AG08395 (cell line): ENCODE measurements around the gene PDSS2.
"Not testable (repeated sequence)": the region's sequence is repeated elsewhere in the genome, so short reads cannot be mapped to it uniquely, and the experiment has no call there.

Experiments
- DNase-seq: peaks from one replicate; pipeline ENCODE4 v3.0.0; 2012; ENCODE audit warnings: mixed read lengths, low spot score

Gene PDSS2

DNA sequence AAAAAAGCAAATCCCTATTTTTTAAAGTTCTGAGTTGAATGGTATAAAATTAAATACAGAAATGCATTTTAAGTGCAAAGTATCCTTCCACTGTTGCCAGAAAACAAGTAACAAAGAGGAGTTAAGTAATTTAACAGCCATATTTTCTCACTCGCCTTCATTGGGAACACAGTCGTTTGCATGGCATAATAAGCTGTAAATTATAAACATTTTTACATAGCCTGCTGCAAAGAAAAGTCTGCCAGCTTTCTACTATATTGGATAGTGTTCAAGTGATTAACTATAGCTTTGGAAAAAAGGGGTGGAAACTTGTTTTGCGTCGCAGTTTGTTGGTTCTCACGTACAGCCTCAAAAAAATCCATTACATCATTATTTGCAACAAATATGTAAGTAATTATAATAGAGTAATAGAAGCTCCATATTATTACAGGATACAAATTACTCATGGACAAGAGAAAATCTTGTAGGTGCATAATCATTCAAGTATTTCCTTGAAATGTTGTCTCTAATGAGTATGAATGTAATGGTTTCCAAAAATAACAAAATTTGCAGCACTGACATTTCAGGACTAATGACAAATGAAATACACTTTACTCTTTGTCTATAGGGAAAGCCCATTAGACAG lies 139.3 kb downstream of the PDSS2 start:
- DNase-seq: peak; percentile 22

DNA sequence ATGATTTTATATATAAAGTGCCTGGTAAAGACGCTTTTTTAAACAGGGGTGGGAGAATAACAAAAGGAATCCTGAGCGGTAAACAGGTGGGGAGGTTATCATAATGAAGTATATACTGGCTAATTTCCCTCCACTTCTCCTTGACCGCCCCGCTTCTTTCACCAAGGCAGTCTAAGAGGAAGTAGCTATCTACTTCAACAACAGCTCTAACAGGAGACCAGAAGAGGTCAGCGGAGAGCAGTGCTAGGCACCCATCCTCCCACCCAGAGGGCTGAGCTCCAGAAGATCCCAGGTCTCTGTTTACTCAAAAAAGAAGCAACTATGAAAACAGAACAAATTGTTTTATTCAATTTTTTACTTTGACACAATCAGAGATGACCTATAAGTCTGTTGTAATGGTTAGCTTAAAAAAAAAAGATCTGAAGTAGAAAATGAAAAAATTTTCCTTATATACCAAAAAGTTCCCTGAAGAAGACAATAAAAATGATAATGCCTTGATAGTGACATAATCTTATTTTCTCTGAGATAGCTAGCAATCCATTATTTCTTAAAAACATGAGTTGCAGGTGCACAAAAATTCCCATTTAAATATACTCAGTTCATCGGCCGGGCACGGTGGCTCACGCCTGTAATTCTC lies 141.1 kb downstream of the PDSS2 start:
- DNase-seq: peak; percentile 71

DNA sequence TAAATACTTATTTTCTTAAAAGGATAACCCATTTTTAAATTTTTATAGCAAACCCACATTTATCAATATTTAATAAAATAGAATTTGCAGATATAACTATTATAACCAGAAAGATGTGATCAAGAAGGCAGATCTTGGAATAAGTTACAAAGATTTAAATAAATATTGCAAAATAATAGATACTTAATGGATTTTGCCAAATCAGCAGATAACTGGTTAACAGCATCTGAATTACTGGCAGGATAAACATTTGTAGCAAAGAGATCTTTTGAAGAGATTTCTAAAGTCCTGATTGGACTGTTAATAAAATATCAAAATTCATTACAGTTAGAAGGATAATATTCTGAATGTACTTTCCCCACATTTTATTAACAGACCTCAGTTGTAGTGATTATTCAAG lies 144.2 kb downstream of the PDSS2 start:
- no peak for DNase-seq

DNA sequence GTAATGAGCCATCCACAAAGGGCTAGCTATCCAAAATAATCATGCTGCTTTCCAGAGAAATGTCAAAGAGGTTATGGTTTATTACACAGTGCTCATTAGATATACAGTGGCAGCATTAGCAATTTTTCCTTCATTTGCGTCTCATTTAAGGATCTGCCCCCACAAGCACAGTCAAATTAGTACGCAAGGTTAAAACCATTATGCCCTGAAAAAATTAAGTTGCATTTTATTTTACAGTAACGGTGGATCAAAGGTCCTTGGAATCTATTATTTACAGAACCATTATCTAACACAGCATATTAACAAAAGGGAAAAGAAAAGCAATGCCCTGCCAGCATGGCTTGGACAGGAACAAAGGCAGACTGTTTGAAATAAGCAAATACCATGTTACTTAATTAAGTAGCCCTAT lies 144.8 kb downstream of the PDSS2 start:
- no peak for DNase-seq

DNA sequence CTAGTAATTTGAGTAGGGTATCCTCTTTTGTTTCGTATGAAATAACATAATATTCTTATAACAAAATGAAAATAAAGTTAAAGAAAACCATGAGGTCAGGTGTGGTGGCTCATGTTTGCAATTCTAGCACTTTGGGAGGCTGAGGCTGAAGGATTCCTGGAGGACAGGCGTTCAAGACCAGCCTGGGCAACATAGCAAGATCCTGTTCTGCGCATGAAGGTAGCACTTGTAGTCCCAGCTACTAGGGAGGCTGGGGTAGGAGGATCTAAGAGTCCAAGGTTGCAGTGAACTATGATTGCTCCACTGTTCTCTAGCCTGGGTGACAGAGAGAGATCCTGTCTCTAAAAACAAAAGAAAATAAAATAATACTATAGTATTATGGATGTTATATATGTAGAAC lies 145.6 kb downstream of the PDSS2 start:
- DNase-seq: no peak

DNA sequence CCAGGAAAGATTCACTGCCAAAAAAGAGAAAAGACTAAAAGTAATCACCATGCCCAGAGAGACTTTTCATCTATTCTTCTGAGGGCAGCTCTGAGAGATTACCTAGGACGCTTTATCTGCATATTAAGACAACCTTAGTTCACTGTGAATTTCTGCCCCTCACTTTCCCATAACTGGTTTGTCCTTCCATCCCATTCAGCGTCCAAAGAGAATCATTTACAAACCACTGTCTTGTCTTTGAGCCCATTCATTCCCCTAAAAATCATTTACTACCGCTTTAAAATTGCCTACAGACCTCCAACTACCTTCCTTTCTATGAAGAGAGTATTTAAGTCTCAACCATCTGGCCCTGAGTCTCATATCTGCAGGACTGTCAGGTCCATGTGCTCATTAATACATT lies 149.0 kb downstream of the PDSS2 start:
- DNase-seq: no peak

DNA sequence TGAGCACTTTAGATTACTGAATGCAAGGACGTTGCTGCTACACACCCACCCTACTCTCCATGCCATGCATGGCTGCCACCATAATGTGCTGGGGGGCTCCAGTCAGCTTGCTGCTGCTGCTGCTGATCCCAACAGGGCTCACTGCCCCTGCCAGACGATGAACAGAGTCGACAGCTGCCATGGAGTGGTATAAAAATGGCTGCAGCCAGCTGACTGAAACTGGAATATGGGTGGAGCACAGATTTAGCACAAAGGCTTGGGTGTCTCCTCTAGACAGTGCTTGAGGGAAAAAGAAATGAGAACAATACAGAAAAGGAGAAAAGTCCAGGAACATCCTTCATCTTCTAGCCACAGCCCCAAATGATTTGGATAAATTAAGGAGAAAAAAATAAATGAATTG lies 150.7 kb downstream of the PDSS2 start:
- no peak for DNase-seq

DNA sequence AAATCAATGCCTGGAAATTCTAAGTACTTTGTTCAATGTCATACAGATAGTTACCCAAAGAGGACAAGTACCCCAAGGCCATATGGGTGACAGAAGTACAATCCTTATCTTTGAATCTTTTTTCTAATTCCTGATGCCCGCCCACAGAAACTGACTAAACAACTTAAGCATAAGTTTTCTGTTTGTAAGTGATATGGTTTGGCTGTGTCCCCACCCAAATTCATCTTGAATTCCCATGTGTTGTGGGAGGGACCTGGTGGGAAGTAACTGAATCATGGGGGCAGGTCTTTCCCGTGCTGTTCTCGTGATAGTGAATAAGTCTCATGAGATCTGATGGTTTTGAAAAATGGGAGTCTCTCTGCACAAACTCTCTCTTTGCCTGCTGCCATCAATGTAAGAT lies 153.4 kb downstream of the PDSS2 start:
- not testable (repeated sequence) for DNase-seq

DNA sequence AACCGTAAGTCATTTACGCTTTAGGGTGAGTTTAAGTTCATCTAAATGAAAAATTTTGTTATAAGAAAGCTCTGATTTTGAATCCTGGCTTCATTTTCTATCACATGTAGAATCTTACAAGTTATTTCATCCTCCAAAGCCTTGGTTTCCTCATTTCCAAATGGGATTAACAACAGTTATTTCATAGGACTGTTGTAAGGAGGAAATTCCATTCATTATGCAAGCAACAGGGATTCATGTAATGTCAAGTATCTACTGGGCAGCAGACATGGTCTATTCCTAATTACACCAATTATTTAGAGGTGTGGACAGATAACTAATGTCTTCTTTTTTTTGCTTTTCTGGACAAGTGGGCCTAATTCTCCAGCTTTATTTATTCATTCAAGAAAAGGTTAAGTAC lies 154.0 kb downstream of the PDSS2 start:
- no peak for DNase-seq

DNA sequence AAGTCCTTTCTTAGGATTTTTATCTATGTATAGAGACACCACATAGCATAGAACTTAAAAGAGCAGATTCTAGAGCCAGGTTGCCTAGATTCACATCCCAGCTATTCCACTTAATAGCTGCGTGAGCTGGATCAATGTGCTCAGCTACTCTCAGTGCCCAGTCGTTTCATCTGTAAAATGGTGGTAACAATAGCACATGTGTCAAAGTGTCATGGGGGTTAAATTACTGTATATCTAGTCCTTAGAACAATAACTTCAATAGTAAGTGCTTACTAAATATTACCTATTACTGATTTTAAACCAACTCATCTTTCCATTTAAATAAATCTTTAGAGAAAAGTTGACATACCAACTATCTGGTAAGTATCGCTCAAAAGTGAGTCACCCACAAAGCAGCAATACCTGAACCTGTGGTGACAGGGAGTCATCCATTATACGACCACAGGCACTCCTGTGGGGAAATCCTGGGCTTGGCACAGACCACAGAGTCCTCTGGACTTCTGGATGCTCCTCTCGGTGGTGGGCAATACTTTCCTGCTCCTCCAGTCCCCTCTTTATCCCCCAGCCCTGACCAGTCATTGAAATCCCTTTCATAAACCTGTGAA lies 154.8 kb downstream of the PDSS2 start:
- no peak for DNase-seq

DNA sequence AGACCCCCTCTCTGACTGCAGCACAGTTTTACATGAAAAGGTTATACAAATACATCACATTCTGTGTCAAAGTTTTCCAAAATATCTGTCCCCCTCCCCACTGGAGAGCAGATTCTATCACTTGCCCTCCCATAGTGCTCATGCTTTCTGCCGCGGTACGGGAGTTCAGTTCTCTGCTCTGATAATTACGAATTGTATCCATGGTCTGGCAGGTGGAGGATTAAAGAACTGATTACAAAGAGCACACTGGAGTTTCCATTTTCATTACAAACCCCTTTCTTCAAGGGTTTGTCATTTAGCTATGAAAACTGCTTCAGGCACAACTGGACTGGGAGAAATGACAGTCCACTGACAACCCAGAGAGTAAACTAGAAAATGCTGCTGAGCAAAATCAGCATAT lies 166.0 kb downstream of the PDSS2 start:
- no peak for DNase-seq

DNA sequence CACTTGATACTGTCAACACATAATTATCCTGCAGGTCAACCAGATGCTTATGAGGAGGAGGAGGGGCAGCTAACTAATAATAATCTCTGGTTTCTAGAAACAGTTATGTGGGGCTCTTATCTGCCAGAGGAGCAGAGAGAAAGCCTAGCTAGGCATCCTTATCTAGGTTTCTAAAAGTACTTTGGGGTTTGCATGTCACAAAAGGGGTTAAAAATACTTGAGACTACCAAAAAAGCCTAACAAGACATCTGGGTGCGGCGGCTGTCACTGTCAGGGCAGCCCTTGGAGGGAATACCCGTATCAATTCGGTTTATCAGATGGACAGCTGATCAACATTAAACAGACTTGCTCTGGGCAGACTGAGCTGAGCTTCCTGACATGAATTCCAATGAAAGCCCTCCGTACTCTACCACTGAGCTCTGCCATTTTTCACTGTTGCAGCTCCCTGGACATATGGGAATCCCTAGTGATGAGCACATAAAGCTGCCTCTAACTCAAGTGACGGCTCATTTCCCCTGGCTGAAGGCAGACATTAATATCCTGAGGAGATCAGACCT lies 166.6 kb downstream of the PDSS2 start:
- no peak for DNase-seq

DNA sequence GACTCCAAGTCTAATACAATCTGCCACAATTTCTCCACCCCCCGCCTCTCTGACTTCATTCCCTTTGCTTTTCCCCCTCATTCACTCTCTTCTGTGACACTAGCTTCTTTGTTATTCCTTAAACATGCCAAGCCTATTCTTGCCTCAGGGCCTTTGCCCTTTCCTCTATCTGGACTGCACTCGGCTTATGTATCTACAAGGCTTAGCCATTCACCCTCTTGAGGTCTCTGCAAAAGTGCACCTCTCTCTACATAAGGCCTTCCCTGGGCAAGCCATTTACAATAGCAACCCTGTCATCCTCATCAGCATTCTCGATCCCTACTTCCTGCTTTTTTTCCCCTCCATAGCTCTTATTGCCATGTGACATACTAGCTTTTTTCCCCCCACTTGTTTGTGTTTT lies 168.9 kb downstream of the PDSS2 start:
- DNase-seq: no peak

DNA sequence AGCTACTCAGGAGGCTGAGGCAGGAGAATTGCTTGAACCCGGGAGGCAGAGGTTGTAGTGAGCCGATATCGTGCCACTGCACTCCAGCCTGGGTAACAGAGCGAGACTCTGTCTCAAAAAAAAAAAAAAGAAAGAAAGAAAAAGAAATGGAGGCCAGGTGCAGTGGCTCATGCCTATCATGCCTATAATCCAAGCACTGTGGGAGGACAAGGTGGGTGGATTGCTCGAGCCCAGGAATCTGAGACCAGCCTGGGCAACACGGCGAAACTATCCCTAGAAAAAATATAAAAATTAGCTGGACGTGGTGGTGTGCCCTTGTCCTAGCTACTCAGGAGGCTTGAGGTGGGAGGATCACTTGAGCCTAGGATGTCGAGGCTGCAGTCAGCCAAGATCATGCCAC lies 170.1 kb downstream of the PDSS2 start:
- not testable (repeated sequence) for DNase-seq

DNA sequence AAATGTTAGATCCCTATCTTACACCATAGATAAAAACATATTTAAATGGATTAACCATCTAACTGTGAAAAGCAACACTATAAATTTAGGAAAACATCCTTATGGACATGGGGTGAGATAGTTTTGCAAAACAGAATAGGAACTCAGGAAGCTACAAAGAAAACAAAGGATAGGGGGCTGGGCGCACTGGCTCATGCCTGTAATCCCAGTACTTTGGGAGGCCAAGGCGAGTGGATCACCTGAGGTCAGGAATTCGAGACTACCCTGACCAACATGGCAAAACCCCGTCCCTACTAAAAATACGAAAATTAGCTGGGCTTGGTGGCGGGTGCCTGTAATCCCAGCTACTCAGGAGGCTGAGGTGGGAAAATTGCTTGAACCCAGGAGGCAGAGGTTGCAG lies 173.7 kb downstream of the PDSS2 start:
- not testable (repeated sequence) for DNase-seq

DNA sequence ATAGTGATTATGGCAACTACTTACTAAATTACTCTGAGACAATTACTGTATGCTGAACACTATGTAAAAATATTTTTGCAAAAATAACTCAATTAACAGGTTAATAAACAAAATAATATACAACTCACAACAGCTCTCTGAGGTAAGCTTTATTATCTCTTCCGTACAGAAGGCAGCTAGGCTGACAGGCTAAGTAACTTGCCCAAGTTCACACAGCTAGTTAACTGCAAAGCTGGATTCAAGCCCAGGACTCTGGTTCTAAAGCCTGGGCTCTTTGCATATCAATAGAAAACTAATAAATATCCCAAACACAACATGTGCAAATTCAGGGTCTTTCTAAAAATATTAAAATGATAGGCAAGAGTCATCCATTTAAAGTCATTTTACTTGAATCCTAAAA lies 174.6 kb downstream of the PDSS2 start:
- DNase-seq: no peak

DNA sequence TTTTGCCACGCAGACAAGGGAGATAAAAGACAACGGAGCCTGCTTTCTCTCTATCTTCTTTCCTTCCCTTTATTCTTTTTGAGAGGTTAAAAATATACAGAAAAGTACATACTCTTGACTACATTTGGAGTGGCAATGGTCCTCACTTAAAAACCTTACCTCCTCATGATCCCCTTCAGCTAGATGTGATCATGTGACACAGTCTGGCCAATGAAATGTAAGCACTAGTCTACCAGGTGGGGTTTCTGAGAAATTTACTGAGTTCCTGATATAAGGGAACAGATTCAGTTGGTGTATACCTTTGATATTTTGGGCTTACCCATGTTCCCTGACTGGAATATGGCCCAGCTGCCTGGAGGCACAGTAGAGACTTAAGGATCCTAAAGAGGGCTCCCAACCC lies 178.6 kb downstream of the PDSS2 start:
- DNase-seq: no peak

DNA sequence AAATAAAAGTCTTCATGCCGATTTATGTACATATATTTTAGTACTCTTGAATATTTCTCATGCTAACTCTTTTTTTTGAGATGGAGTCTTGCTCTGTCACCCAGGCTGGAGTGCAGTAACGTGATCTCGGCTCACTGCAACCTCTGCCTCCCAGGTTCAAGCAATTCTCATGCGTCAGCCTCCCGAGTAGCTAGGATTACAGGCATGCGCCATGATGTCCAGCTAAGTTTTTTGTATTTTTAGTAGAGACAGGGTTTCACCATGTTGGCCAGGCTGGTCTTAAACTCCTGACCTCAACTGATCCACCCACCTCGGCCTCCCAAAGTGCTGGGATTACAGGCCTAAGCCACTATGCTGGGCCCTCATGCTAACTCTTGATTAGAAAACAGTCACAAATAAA lies 179.4 kb downstream of the PDSS2 start:
- not testable (repeated sequence) for DNase-seq

DNA sequence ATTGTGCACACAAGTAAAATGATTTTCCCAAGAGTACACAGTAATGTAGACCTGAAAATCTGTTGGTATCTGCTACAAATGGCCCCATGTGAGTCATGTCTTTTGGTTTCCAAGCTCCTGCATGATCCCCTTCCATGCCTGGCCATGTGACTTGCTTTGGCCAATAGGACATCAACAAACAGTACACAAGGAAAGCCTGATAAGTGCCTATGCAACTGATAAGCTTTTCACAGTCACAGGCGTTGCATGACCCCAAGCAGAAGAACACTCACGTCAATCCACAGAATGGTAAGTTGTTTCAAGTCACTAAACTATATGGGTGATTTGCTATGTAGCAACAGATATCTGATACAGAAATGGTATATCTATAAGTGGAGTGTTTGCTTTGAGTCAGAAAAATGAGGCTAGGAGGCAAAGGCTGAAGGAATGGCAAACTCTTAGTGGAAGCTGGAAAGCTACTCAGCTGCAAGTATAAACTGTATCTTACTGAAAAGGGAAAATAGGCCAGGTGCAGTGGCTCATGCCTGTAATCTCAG lies 184.0 kb downstream of the PDSS2 start:
- DNase-seq: no peak

DNA sequence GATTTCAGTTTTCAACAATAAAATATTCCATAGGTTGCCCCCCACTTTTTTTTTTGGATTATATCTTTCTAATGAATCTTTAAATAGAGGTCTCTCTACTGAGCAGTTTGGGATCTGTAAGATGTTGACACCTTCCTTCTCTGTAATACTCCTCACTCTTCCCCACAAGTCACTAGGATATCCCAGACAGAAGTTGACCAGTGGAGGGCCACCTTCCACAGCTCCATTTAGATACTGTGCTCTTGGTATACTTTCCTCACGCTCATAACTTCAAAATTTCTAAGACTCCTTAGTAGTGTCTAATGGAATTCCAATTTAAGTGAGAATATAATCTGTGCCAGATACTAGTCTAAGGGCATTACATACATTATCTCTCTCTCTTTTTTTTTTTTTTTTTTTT lies 185.1 kb downstream of the PDSS2 start:
- no peak for DNase-seq

DNA sequence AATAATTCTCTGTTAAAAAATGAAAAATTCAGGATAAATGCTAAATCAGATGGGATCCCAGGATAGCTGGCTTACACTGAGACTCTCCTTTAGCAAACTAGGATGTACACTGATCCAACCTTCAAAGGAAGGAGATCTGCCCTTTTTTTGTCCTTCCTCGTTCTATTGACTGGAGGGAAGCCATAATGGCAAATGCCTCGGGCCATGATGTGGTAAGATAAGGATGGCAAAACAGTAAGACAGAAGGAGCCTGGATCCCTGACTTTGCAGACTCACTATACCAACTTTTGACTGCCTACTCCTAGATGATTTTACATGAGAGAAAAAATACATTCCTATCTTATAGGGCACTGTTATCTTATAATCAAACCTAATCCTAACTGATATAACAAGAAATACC lies 187.1 kb downstream of the PDSS2 start:
- DNase-seq: no peak

DNA sequence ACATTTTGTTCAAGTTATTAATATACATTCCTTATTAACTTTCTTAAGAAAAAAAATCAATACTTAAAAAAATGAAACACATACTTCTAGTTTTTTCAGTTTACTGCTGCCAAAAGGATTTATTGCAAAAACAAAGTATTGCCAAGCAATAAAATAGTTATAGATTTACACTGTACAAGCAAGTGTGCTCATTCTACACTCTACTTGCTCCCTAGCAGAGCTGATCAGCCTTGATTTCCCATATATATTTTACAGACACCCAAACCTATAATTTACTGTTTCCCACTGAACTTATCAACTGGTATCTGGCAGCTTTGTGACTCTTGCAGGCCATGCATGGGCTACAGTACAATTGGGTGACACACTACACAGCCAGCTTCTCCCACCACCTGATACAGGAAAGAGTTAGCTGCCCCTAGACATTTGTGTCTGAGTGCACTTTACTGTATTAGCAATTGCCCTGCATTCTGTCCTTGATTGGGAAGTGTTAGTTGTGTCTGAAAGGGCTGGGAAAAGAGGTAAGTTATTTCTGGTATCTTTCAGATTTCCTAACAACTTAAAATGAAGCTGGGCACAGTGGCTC lies 188.1 kb downstream of the PDSS2 start:
- no peak for DNase-seq

DNA sequence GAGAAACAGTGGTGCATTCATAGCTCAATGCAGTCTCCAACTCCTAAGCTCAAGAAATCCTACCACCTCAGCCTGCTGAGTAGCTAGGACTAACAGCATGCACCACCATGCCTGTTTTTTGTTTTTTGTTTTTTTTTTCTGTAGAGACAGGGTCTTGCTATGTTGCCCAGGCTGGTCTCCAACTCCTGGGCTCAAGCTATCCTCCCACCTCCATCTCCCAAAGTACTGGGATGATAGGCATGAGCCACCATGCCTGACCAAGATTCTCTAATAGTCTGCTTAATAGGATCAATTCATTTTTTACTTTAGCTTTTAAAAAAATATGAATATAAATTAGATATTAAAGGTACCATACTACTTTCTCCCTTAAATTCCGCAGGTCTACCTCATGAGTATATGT lies 191.7 kb downstream of the PDSS2 start:
- DNase-seq: no peak
